Nephron progenitor cell (in vitro differentiated cells): ENCODE data around the gene CELF1.
"Not testable (repeated sequence)": the region's sequence is repeated elsewhere in the genome, so short reads cannot be mapped to it uniquely, and the experiment has no call there.

Experiments
- DNase-seq: peaks from one replicate; pipeline ENCODE4 v3.0.0; 2021
- H3K27ac Mint-ChIP-seq: 2 replicates; pipeline ENCODE4 v1.8.0; 2021; ENCODE audit warnings: mild to moderate bottlenecking, moderate library complexity, mixed read lengths
- H3K27me3 Mint-ChIP-seq: 2 replicates; pipeline ENCODE4 v1.8.0; 2021; ENCODE audit warnings: mild to moderate bottlenecking, low read depth, mixed read lengths; ENCODE audit not compliant: poor library complexity
- H3K36me3 Mint-ChIP-seq: 2 replicates; pipeline ENCODE4 v1.8.0; 2021; ENCODE audit warnings: low read depth, mixed read lengths
- H3K4me1 Mint-ChIP-seq: 2 replicates; pipeline ENCODE4 v1.8.0; 2021; ENCODE audit warnings: mixed read lengths
- H3K4me3 Mint-ChIP-seq: 2 replicates; pipeline ENCODE4 v1.8.0; 2021; ENCODE audit warnings: mild to moderate bottlenecking, moderate library complexity, mixed read lengths
- H3K9me3 Mint-ChIP-seq: 2 replicates; pipeline ENCODE4 v1.8.0; 2021; ENCODE audit warnings: mild to moderate bottlenecking, moderate library complexity, mixed read lengths
- TF ChIP-seq, protein P1 (sequence below): fragments of 200-600 bp; sonication (generic); IDR thresholded peaks from 2 replicates; pipeline ENCODE4 v1.5.0; 2021; ENCODE audit warnings: antibody characterized with exemption

Gene CELF1

GRCh38 chr11:47460571-47461235, 92.2 kb downstream of the CELF1 start:
- no peaks in the 10 kb centered on the region for H3K9me3 Mint-ChIP-seq
- peak overlapping the region; percentile 93 for H3K27ac Mint-ChIP-seq
- TF ChIP-seq, protein P1, sequence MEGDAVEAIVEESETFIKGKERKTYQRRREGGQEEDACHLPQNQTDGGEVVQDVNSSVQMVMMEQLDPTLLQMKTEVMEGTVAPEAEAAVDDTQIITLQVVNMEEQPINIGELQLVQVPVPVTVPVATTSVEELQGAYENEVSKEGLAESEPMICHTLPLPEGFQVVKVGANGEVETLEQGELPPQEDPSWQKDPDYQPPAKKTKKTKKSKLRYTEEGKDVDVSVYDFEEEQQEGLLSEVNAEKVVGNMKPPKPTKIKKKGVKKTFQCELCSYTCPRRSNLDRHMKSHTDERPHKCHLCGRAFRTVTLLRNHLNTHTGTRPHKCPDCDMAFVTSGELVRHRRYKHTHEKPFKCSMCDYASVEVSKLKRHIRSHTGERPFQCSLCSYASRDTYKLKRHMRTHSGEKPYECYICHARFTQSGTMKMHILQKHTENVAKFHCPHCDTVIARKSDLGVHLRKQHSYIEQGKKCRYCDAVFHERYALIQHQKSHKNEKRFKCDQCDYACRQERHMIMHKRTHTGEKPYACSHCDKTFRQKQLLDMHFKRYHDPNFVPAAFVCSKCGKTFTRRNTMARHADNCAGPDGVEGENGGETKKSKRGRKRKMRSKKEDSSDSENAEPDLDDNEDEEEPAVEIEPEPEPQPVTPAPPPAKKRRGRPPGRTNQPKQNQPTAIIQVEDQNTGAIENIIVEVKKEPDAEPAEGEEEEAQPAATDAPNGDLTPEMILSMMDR = no peak
- DNase-seq = no peak
- peaks cover 36% of the 10 kb centered on the region for H3K36me3 Mint-ChIP-seq
- peaks cover 5% of the 10 kb centered on the region for H3K27me3 Mint-ChIP-seq
- H3K4me1 Mint-ChIP-seq = peaks cover 11% of the 10 kb centered on the region
- H3K4me3 Mint-ChIP-seq = no peak overlapping the region

GRCh38 chr11:47454258-47454671, 98.7 kb downstream of the CELF1 start:
- H3K9me3 Mint-ChIP-seq, H3K4me3 Mint-ChIP-seq, H3K27me3 Mint-ChIP-seq, H3K4me1 Mint-ChIP-seq, H3K36me3 Mint-ChIP-seq: not testable (repeated sequence)
- TF ChIP-seq, protein P1 = peak; percentile 76
- peak overlapping the region; percentile 22 for H3K27ac Mint-ChIP-seq
- DNase-seq = peak; percentile 62

DNA sequence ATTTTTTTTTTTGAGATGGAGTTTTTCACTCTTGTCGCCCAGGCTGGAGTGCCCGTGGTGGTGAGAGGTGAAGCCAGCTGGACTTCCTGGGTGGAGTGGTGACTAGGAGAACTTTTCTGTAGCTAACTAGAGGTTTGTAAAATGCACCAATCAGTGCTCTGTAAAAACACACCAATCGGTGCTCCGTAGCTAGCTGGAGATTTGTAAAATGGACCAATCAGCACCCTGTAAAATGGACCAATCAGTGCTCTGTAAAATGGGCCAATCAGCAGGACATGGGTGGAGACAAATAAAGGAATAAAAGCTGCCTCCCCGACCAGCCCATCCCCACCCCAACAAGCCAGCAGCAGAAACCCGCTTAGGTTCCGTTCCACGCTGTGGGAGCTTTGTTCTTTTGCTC, 99.6 kb downstream of the CELF1 start:
- DNase-seq = no peak
- H3K4me3 Mint-ChIP-seq = no peak overlapping the region
- peaks cover 3% of the 10 kb centered on the region for H3K27me3 Mint-ChIP-seq
- peaks cover 3% of the 10 kb centered on the region for H3K4me1 Mint-ChIP-seq
- H3K27ac Mint-ChIP-seq = no peak overlapping the region
- TF ChIP-seq, protein P1 = no peak
- H3K36me3 Mint-ChIP-seq = no peaks in the 10 kb centered on the region
- no peaks in the 10 kb centered on the region for H3K9me3 Mint-ChIP-seq

- no peak overlapping the region for H3K4me3 Mint-ChIP-seq
- H3K27ac Mint-ChIP-seq = no peak overlapping the region
- DNase-seq = no peak
- peaks cover 8% of the 10 kb centered on the region for H3K27me3 Mint-ChIP-seq
- peaks cover 3% of the 10 kb centered on the region for H3K4me1 Mint-ChIP-seq
- TF ChIP-seq, protein P1 = no peak
- no peaks in the 10 kb centered on the region for H3K9me3 Mint-ChIP-seq
- H3K36me3 Mint-ChIP-seq = no peaks in the 10 kb centered on the region
These were observed 100.9 kb downstream of the CELF1 start for GRCh38 chr11:47451990-47452389.

DNA sequence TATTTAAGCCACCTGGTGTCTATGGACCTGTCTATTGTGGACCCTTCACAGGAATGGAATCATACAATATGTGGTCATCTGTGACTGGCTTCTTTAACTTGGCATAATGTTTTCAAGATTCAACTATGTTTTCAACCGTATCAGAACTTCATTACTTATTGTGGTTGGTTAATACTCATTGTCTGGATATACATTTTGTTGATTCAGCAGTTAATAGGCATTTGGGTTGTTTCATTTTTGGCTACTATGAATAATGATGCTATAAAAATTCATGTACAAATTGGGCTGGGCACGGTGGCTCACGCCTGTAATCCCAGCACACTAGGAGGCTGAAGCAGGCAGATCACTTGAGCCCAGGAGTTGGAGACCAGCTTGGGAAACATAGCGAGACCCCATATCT, 101.5 kb downstream of the CELF1 start:
- H3K27ac Mint-ChIP-seq = no peak overlapping the region
- peaks cover 8% of the 10 kb centered on the region for H3K27me3 Mint-ChIP-seq
- no peaks in the 10 kb centered on the region for H3K9me3 Mint-ChIP-seq
- H3K36me3 Mint-ChIP-seq = no peaks in the 10 kb centered on the region
- DNase-seq = no peak
- H3K4me1 Mint-ChIP-seq = peaks cover 3% of the 10 kb centered on the region
- H3K4me3 Mint-ChIP-seq = no peak overlapping the region
- TF ChIP-seq, protein P1 = no peak

DNA sequence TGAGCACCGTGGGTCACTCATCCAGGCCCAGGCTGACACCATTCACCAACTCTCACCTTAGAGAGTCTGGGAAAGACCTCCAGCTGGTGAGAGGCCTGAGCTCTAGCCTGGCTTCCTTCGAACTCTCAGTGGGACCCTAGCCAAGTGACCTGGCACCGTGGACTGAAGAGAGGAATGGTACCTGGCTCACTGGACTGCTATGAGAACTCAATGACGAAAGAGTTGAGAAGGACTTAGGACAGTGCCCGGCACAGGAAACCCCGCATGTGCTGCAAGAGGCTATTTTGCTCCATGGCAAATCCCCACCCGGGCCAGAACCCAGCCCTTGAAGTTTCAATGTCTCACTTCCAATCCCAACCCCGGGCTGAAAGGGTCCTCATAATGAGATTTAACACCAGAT, 103.4 kb downstream of the CELF1 start:
- DNase-seq = no peak
- Mint-ChIP-seq H3K27ac (no peak overlapping the region), H3K9me3 (no peaks in the 10 kb centered on the region), H3K36me3 (no peaks in the 10 kb centered on the region), H3K27me3 (peaks cover 13% of the 10 kb centered on the region), H3K4me3 (no peak overlapping the region), H3K4me1 (peaks cover 3% of the 10 kb centered on the region)
- TF ChIP-seq, protein P1 = no peak
